Suppressor macrophage treated with lipopolysaccharide for 1 hour (primary cell): ENCODE data around the gene SF3A2.
A peak's percentile ranks its signal among the peaks of the same experiment; 100 is the strongest.
"Not testable (repeated sequence)": the region's sequence is repeated elsewhere in the genome, so short reads cannot be mapped to it uniquely, and the experiment has no call there.

Experiments
- DNase-seq, 3 donors: peaks; one replicate each; pipeline ENCODE4 v3.0.0-alpha.2; 2020 to 2022

Gene SF3A2

DNA sequence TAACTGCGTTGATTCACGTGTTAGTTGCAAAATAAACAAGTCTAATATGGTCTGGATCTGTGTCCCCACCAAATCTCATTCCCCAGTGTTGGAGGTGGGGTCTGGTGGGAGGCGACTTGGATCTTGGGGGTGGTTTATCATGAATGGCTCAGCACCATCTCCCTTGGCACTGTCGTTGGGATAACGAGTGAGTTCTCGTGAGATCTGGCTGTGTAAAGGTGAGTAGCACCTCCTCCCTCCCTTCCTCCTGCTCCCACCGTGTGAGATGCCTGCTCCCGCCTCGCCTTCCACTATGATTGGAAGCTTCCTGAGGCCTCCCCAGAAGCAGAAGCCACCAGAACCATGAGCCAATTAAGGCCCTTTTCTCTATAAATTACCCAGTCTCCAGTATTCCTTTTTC is 40.5 kb downstream of the SF3A2 start:
- DNase-seq: no peak

DNA sequence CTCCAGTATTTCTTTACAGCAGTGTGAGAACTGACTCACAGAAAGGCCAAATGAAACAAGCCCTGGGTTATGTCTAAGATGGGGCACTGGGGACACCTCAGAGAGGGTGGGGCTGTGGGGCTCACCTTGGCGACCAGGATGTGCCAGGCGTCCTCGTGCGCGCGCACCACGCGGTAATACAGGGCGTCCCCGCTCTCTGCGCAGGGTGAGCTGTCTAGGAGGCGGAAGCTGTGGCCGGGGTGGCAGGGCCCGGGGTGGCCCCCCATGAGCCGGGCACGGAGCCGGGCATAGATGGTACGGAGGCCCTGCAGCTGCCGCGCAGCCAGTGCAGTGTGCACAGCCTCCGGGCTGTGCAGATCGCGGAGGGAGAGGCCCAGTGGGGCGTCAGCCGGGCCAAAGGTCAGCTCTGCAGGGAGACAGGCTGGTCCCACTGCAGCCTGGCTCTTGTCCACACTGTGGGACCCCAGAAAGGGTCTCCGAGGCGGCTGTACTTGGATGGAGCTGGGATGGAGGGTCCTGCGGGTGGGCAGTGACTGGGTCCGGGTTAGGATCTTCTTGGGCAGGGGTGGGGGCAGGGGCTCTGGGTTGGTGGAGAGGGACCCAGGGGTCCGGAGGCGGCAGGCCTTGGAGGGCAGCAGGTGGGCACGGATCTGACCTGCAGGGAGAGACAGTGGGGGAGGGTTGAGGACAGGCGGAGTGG is 42.0 kb downstream of the SF3A2 start:
- no peak for DNase-seq

DNA sequence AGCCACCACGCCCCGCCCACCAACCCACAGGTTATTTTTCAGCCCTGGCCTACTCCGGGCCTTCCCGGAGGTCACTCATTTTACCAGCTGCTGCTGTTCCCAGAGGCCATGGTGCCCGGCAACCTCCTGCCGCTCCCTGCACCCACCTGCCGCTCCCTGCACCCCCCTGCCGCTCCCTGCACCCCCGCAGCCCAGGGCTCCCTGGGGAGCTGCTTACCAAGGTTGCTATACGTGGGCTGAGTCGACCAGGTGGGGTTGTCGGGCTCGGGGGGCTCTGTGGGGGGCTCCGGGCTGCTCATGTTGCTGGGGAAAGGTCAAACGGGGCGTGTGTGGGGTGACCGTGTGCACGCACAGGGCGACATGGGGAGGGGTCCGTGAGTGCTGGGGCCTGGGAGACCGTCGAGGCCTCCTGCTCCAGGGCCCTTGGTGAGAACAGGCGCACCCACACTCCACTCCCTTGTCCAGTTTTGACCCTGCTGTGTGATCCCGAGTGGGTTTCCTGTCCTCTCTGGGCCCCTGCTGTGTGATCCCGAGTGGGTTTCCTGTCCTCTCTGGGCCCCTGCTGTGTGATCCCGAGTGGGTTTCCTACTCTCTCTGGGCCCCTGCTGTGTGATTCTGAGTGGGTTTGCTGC is 44.1 kb downstream of the SF3A2 start:
- DNase-seq: no peak

DNA sequence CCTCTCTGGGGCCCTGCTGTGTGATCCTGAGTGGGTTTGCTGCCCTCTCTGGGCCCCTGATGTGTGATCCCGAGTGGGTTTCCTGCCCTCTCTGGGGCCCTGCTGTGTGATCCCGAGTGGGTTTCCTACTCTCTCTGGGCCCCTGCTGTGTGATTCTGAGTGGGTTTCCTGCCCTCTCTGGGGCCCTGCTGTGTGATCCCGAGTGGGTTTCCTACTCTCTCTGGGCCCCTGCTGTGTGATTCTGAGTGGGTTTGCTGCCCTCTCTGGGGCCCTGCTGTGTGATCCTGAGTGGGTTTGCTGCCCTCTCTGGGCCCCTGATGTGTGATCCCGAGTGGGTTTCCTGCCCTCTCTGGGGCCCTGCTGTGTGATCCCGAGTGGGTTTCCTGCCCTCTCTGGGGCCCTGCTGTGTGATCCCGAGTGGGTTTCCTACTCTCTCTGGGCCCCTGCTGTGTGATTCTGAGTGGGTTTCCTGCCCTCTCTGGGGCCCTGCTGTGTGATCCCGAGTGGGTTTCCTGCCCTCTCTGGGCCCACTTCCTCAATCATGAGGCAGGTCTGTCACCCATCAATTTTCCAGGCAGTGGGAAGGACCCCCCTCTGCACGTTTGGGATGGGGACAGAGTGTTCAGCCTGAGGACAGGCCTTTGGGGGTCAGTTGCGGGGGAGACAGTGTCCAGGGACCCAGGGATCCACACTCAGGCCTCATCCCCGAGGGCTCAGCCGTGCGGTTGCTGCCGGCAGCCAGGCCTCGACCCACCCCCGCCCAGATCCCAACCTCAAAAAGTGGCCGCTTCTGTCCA is 44.8 kb downstream of the SF3A2 start:
- not testable (repeated sequence) for DNase-seq

DNA sequence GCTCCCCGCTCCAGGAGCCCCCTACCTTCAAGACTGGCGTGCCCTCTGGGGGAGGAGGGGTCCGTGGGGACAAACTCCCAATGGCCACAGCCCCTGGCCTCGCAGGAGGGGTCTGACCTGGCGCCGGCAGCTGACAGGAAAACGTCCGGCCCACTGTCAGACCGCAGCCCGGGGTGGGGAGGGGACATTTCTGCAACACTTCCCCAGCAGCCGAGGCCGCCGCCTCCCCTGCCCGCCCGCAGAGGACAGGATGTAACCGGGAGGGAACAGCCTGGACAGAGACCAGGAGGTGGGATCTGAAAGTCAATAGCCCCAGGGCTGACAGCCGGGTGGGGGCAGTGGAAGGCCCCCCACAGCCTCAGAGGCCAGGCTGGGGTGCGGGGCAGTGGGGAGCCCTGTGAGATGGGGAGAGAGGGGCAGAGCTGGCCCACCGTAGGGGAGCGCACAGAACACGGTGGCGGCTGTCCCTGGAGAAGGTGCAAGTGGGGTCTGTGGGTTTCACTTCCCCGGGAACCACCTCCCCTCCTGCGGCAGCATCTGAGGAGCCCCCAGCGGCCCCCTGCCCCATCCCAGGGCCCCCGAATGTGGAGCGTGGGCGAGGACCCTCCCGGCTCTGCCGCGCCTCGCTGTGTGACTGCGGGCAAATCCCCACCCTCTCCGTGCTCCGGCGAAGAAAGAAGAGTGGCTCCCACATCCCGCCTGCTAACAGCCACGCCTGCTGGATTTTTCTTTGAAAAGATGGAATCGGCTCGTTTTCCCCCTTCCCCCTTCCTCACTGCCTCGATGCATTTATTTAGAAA is 45.6 kb downstream of the SF3A2 start, which contains the start of gene PEAK3:
Gene PEAK3, minus strand, starts transcription at position 114 of the 800 bp plus-strand sequence. CDS start 1,244 bp downstream, outside the sequence.
- peak; percentile 80 to 87 (median 80) for DNase-seq

DNA sequence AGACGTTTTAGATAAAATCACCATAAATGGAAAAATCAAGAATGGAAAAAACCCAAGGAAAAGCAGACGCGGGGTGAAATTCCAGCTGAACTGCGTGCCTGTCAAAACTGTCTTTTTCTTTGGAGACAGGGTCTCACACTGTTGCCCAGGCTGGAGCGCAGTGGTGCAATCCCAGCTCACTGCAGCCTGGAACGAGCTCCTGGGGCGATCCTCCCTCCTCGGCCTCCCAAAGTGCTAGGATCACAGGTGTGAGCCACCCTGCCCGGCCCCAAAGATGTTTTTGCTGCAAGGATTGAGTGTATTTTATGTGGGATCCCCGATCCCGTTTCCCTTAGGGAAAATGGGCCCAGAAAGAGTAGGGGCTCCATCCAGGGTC is 46.2 kb downstream of the SF3A2 start:
- DNase-seq: no peak

DNA sequence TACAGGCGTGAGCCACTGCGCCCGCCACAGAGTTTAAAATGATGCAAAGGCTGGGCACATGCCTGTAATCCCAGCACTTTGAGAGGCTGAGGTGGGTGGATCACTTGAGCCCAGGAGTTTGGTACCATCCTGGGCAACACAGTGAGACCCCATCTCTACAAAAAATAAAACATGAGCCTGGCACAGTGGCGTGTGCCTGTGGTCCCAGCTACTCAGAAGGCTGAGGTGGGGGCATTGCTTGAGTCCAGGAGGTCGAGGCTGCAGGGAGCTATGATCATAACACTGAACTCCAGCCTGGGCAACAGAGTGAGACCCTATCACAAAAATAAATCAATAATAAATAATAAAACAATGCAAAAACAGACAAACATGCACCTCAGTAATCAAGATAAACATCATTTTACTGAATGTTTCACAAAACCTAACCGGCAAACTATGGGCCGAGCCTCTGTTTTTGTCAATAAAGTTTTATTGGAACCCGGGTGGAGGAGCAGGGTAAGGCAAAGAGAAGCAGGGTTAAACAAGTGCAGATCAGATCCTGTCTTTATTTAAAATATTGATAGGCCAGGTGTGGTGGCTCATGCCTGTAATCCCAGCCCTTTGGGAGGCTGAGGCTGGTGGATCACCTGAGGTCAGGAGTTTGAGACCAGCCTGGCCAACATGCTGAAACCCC is 47.3 kb downstream of the SF3A2 start:
- DNase-seq: no peak

DNA sequence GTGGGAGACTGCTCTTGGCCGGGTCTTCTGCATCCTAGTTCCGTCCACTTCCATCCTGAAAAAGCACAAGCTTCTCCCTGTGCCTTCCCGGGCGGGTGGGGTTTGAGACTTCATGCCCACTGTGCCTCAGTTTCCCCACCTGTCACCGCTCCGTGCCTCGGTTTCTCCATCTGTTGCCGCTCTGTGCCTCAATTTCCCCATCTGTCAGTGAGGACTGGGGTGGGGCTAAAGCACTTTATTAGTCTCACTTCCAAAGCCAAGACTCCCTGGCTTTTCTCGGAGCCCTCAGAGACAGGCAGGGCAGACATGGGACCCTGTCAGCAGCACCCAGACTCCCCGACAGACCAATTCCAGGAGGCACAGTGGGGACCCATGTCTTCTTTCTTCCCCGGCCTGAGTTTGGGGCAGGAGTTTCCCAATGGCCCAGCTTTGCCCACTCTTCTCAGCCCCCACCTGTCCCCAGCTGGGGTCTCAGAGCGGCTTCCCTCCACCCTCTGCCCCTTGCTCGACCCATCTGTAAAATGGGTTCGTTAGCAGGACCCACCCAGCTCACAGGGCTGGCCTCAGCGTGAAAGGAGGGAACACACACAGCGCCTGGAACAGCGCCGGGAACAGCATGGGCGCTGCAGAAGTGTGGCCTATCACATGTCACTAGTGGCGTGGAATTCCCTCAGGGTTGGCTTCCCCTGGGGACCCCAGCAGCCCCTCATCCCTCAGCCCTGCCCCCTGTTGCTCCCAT is 49.9 kb downstream of the SF3A2 start:
- DNase-seq: no peak

DNA sequence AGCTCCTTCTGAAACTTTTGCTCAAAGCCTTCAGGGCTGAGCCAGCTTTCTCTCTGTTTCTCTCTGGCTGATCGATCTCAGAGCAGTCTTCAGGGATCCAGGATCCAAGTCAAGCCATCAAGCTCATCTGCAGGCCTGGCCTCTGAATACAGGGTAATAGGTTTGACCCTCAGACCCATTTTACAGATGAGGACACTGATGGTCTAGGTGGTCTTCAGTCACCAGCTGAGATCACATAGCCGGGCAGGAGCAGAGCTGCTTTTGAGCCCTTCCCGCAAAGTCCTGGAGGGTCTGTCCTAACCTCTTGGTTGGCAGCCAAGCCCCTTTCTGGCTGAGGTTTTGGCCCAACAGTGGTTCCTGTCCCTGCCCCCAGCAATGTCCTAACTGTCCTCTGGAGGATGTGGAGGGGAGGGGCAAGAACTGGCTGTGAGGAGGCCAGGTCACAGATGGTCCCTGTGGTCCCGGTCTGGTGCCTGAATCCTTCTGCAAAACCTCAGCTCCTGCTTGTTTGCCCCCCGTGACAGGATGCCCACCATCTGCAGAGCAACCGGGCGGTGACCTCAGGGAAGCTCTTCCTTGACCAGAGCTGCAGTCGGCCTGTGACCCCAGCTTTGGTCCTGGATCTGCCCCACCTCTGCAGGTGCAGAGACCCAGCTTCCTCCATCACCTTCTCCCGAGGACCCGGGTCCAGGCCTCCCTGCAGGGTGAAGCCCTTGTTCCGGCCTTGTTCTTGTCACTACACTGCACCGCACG is 51.1 kb downstream of the SF3A2 start:
- DNase-seq: no peak

DNA sequence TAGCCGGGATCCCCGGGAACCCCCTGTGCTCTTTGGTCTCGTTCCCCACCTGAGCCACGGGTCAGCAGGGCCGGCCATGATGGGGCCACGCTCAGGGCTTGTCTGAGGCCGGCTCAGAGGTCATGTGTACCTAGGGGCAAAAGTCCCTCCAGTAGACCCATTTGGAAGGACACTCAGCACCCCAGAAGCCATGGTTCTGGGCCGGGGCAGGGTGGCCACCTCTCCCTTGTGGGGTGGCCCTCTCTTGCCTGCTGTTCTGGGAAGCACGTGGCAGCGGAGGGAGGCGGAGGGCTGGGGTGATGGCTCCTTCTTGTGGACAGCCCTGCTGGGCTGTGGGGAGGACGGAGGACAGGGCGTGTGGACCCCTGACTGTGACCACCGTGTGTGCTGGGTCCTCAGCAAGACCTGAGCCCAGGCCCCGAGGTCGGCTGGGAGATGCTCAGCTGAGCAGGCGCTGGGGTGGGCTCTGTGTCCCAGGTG is 51.8 kb downstream of the SF3A2 start:
- DNase-seq: no peak

DNA sequence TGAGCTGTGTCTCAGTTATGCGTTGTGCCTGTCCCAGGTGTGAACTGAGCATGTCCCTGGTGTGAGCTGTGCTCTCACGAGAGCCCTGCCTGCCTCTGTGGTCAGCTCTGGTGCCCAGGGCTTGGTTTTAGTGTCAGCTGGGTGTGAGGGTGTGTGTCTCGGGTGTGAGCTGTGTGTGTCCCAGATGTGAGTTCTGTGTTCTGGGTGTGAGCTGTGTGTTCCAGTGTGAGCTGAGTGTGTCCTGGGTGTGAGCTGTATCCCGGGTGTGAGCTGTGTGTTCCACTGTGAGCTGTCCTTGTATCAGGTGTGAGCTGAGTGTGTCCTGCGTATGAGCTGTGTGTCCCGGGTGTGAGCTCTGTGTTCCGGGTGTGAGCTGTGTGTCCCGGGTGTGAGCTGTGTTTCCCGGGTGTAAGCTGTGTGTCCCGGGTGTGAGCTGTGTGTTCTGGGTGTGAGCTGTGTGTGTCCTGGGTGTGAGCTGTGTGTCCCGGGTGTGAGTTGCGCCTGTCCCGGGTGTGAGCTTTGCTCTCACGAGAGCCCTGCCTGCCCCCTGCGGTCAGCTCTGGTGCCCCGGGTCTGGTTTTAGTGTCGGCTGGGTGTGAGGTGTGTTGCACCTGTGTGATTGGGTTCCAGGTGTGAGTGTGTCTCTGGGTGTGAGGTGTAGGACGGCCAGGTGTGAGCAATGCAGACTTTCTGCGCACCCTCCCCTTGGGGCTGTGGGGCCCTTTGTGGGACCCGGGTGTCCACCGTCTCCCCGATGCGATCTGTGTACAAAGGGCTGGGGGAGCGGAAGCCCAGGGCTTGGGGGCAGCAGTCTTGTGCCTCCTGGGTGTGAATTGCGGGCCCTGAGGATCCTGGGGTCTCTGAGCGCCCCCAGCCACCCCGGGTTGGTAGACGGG is 52.4 kb downstream of the SF3A2 start:
- no peak for DNase-seq

DNA sequence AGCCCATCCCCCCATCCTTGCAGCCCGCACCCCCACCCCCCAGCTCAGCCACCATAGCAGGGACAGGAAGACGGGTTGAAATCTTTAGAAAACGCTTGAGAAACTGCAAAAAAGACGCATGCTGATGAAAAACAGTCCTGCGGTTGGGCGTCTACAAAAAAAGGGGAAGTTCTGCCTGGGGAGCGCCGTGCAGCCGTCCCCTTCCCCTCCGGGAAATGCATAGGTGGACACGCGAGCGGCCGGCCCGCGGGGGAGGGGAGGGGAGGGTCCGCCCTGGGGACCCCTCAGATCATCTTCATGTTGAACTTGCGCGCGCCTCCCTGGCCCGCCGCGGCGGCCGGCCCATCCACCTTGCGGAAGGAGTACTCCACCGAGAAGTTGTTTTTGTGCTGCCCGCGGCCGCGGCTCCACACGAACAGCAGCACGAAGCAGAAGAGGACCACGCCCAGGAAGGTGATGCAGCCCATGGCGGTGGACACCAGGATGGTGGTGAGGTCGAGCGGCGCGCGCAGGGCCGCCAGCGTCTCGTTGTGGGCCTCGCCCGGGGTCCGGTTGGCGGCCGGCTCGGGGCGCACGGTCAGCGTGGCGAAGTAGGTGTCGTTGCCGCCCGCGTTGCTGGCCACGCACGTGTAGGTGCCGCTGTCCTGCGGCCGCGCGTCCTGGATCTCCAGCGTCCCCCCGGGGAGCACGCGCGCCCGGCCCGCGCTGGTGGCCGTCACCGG is 53.3 kb downstream of the SF3A2 start:
- peak; percentile 77 to 82 (median 81) for DNase-seq

DNA sequence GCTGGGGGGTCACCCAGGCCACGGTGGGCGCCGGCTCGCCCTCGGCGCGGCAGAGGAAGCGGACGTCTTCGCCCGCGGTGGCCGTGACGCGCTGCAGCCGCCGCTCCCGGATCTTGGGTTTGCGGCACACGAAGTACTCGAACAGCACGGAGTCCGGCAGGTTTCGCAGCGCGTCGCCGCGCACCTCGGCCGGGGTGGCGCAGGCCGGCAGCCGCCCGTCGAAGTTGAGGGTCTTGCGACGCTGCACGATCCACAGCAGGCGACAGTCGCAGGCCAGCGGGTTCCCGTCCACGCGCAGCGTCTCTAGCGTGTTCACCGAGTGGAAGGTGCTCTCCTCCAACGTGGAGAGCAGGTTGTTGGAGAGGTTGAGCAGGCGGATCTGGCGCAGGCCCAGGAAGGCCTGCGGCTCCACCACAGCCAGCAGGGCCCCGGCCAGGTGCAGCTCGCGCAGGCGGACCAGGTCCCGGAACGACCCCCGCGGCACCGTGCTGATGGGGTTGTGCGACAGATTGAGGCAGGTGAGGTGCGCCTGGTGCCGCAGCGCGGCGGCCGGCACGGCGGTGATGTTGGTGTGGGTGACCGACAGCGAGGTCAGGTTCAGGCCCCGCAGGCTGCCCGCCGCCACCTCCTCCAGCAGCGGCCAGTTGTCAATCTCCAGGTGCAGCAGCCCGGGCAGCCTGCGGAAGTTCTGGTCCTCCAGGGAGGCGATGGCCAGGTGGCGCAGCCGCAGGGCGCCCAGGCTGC is 54.0 kb downstream of the SF3A2 start:
- peak in 1 of 3 donors; percentile 55 for DNase-seq

DNA sequence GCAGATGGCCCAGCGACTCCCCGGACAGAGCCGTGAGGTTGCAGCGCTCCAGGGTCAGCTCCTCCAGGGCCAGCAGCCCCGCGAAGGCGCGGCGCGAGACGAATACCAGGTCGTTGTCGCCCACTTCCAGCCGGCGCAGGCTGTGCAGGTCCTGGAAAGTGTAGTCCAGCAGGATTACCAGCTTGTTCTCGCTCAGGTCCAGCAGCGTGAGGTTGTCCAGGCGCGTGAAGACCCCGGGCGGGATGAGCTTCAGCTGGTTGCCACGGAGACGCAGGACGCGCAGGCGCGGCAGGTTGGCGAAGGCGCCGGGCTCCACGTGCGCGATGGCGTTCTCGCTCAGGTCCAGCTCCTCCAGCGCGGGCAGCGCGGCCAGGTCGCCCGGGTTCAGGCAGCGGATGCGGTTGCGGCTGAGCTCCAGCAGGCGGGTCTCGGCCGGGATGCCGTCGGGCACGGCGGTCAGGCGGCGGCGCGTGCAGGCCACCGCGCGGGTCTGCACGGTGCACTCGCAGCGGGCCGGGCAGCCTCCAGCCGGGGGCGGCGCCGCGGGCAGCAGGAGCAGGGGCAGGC is 54.6 kb downstream of the SF3A2 start:
- no peak for DNase-seq

DNA sequence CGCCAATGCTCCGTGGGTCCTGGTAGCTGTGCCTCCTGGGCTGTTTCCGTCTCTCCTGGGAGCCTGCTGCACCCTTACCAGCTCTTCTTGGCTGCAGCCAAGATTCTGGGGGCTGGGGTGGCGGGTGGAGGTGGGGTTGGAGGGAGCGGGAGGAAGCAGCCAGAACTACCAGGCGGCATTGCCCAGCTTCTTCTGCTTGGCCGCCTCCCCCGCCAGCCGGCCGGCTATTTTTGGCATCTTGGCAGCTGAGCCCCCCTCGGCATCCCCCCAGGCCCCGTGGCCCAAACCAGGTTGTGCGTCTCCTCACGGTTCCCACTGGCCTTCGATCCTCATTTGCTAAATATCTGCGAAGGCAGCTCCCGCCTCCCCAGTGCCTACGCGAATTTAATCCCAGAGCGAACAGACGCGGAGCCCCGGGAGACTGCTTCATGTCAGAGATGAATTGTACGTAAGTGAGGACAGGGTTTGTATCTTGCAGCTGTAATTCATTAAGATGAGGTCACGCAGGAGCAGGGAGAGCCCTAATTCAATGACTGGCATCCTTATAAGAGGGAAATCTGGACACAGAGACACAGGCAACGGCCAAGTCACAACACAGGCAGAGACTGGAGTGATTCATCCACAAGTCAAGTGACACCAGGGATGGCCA is 58.2 kb downstream of the SF3A2 start:
- DNase-seq: peak in 1 of 3 donors; percentile 35

DNA sequence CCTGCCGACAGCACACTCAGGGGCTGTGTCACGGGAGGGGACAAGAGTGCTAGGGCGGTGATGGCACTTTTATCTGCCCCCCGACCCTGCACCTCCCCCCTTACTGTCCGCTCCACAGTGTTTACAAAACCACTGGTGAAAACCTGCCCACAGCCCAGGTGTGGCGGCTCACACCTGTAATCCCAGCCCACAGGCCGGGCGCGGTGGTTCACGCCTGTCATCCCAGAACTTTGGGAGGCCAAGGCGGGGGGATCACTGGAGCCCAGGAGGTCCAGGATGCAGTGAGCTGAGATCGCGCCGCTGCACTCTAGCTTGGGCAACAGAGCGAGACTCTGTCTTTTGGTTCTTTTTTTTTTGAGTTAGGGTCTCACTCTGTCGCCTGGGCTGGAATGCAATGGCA is 59.5 kb downstream of the SF3A2 start:
- DNase-seq: no peak
